ENCODE results near the gene TCEA2.

The TCEA2 gene

DNA sequence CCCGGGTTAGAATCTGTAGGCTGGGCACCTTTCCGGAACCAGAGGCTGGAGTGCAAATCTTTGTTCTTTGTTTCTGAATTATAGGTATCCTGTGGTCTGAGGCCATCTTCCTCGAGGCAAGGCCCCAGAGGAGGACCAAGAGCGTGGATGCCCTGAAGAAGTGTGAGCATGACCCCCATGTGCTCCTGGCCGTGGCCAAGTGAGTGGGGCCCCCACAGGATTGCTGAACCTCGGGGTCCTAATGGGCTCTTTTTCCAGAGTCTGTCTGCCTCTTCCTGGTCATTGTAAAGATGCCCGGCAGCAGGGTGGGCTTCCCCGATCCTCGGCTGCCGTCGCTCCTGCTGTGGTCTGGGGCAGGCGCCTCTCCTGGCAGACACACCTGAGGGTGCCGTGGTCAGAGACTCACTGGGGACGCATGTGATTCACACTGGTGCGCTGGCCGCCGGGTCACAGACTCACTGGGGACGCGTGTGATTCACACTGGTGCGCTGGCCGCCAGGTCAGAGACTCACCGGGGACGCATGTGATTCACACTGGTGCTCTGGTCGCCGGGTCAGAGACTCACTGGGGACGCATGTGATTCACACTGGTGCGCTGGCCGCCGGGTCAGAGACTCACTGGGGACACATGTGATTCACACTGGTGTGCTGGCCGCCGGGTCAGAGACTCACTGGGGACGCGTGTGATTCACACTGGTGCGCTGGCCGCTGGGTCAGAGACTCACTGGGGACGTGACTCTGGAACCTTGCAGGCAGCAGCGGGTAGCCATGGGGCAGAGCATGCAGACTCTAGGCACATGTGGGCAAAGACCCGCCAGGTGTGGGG is 33.5 kb upstream of the TCEA2 start:
- no peak for TF ChIP-seq YY1 (IDR thresholded peaks at IDR 0.05; ENCODE audit: low read depth)
- TF ChIP-seq, protein P1, sequence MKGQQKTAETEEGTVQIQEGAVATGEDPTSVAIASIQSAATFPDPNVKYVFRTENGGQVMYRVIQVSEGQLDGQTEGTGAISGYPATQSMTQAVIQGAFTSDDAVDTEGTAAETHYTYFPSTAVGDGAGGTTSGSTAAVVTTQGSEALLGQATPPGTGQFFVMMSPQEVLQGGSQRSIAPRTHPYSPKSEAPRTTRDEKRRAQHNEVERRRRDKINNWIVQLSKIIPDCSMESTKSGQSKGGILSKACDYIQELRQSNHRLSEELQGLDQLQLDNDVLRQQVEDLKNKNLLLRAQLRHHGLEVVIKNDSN (IDR thresholded peaks at IDR 0.05), result no peak
- no peak for TF ChIP-seq RAD21 (IDR thresholded peaks at IDR 0.05; ENCODE audit: low read depth)
- no peak for TF ChIP-seq CREB1 (IDR thresholded peaks at IDR 0.05; ENCODE audit: low read depth)
- TF ChIP-seq ZBTB7A (IDR thresholded peaks at IDR 0.05; ENCODE audit: low read depth), result no peak
- TF ChIP-seq, protein P2, sequence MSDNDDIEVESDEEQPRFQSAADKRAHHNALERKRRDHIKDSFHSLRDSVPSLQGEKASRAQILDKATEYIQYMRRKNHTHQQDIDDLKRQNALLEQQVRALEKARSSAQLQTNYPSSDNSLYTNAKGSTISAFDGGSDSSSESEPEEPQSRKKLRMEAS (IDR thresholded peaks at IDR 0.05), result no peak
- TF ChIP-seq EP300 (IDR thresholded peaks at IDR 0.05; ENCODE audit: borderline replicate concordance), result no peak
- TF ChIP-seq EGR1 (IDR thresholded peaks at IDR 0.05), result no peak
- TF ChIP-seq NFIC (IDR thresholded peaks at IDR 0.05), result no peak

DNA sequence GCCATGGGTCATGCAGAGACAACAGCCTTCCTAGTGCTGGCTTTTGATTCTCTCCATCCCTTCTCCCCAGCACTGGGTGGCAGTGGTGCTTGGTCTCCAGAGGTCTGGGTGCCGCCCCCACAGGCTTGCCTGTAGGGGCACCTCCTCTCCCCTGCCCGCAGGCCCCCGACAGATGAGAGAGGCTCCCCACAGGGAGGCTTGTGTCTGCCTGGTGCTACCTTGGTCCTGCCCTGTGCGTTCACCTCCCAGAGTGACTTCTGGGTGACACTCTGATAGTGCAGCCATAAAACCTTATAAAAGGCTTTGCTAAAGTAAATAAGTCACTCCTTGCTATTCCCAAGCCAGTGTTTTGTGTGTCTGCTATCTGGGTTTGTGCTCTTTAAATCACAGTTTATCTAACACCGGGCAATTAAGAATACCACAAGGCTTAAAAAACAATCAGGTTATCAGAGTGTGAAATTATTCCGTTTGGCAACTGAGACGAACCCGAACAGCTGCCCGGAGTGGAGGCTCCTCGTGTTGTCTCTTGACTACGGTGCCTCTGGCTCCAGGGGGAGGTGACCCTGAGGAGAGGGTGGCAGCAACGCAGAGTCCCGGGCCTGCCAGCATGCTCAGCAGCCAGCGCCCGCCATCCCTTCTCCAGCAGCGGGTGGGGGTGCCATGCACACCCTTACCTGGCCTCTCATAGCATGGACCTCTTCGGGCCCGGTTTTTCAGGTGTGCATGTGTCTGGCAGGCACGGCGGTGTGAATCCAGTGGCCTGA is 32.4 kb upstream of the TCEA2 start:
- TF ChIP-seq FOXM1 (IDR thresholded peaks at IDR 0.05; ENCODE audit: borderline replicate concordance, low read depth), result no peak

DNA sequence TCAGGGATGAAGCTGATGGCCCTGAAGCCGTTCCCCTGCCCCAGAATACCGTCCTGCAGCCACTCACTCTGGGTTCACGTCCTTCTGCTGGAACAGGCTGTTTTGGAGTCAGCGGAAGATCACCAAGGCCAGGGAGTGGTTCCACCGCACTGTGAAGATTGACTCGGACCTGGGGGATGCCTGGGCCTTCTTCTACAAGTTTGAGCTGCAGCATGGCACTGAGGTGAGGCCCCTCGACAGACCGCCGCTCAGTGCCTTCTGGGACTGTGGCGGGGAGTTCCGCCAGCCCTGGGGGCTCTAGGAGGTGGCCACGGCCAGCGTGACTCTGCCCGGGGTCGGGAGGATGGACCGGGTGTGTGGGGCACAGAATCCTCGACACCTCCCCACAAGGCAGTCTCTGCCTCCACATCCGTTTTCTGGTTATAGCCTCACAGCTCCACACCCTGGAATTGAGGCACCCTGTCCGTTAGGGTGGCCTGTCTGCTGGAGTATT is 31.1 kb upstream of the TCEA2 start:
- TF ChIP-seq TCF12 (IDR thresholded peaks at IDR 0.05; ENCODE audit: low read depth), result no peak
- TF ChIP-seq, protein P1 (IDR thresholded peaks at IDR 0.05), result no peak
- TF ChIP-seq CEBPB (IDR thresholded peaks at IDR 0.05), result no peak
- no peak for TF ChIP-seq EP300 (IDR thresholded peaks at IDR 0.05; ENCODE audit: borderline replicate concordance)
- TF ChIP-seq TEAD4 (IDR thresholded peaks at IDR 0.05), result no peak
- TF ChIP-seq, protein P3, sequence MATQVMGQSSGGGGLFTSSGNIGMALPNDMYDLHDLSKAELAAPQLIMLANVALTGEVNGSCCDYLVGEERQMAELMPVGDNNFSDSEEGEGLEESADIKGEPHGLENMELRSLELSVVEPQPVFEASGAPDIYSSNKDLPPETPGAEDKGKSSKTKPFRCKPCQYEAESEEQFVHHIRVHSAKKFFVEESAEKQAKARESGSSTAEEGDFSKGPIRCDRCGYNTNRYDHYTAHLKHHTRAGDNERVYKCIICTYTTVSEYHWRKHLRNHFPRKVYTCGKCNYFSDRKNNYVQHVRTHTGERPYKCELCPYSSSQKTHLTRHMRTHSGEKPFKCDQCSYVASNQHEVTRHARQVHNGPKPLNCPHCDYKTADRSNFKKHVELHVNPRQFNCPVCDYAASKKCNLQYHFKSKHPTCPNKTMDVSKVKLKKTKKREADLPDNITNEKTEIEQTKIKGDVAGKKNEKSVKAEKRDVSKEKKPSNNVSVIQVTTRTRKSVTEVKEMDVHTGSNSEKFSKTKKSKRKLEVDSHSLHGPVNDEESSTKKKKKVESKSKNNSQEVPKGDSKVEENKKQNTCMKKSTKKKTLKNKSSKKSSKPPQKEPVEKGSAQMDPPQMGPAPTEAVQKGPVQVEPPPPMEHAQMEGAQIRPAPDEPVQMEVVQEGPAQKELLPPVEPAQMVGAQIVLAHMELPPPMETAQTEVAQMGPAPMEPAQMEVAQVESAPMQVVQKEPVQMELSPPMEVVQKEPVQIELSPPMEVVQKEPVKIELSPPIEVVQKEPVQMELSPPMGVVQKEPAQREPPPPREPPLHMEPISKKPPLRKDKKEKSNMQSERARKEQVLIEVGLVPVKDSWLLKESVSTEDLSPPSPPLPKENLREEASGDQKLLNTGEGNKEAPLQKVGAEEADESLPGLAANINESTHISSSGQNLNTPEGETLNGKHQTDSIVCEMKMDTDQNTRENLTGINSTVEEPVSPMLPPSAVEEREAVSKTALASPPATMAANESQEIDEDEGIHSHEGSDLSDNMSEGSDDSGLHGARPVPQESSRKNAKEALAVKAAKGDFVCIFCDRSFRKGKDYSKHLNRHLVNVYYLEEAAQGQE (IDR thresholded peaks at IDR 0.05; ENCODE audit: low read depth), result no peak
- no peak for TF ChIP-seq FOXM1 (IDR thresholded peaks at IDR 0.05; ENCODE audit: borderline replicate concordance, low read depth)
- no peak for TF ChIP-seq EGR1 (IDR thresholded peaks at IDR 0.05)
- no peak for TF ChIP-seq RAD21 (IDR thresholded peaks at IDR 0.05; ENCODE audit: low read depth)
- TF ChIP-seq CREB1 (IDR thresholded peaks at IDR 0.05; ENCODE audit: low read depth), result no peak
- TF ChIP-seq NFIC (IDR thresholded peaks at IDR 0.05), result no peak
- no peak for TF ChIP-seq TAF1 (IDR thresholded peaks at IDR 0.05; ENCODE audit: low read depth)
- no peak for TF ChIP-seq ZBTB7A (IDR thresholded peaks at IDR 0.05; ENCODE audit: low read depth)
- no peak for TF ChIP-seq YY1 (IDR thresholded peaks at IDR 0.05; ENCODE audit: low read depth)
- TF ChIP-seq, protein P2 (IDR thresholded peaks at IDR 0.05), result no peak

DNA sequence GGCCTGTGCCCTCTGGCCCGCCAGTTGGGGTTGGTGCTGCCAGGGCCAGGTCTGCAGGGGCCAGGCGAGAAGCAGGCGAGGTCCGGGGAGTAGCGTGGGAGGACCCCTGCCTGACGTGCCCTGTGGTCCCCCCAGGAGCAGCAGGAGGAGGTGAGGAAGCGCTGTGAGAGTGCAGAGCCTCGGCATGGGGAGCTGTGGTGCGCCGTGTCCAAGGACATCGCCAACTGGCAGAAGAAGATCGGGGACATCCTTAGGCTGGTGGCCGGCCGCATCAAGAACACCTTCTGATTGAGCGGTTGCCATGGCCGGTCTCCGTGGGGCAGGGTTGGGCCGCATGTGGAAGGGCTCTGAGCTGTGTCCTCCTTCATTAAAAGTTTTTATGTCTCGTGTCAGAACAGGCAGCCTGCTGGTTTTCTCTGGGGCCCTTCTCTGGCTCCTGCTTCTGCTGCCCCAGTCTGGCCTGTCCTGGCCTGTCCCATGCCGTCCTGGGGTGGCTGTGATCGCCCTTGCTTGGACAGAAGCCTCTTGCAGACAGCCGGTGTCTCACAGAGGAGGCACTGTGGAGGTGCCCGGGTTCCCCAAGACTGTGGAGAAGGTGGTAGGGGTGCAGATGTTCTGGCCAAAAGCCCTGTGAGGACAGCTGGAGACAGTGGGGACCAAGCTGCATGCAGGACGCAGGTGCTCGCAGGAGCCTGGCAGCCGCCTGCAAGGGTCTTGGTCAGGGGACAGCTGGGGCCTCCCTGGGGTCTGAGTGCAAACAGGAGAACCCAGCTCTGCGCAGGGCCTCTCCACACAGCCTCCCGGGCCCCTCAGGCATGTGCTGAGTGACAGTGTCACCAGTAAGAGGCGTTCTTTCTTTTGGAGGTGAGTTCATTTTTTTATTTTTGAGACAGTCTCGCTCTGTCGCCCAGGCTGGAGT is 30.0 kb upstream of the TCEA2 start:
- TF ChIP-seq ZBTB7A (IDR thresholded peaks at IDR 0.05; ENCODE audit: low read depth), result no peak
- no peak for TF ChIP-seq EP300 (IDR thresholded peaks at IDR 0.05; ENCODE audit: borderline replicate concordance)
- no peak for TF ChIP-seq TEAD4 (IDR thresholded peaks at IDR 0.05)

DNA sequence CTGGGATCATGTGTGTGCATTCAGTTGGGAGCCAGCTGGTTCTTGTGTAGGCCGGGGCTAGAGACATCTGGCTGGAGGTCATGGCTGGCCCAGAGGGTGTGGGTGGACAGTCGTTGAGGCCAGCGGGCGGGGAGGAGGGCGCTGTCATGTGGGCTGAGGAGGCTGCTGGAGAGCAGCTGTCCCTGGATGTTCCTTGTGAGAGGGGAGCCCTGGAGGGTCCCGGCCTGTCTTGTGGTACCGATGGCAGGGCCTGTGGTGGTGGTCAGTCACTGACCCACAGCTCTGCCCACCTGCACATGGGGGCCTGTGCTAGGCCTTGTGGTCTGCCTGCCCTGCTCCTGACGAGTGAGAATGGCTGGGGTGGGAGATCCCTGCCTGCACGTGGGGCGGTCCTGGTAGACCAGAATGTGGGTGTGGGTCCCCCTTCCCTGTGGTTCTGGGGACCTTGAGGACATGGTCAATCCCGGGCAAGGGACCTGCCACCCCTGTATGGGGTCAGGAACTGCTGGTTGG is 29.0 kb upstream of the TCEA2 start:
- TF ChIP-seq TAF1 (IDR thresholded peaks at IDR 0.05; ENCODE audit: low read depth) (no peak), TCF12 (IDR thresholded peaks at IDR 0.05; ENCODE audit: low read depth) (no peak), FOXM1 (IDR thresholded peaks at IDR 0.05; ENCODE audit: borderline replicate concordance, low read depth) (no peak)
- TF ChIP-seq, protein P1 (IDR thresholded peaks at IDR 0.05), result no peak

Measured in Ishikawa (cell line).